ENCODE measurements around the gene PPP2R2B.

GRCh38 chr5:146718609-146719008, 159.9 kb downstream of the PPP2R2B start:
- TF ChIP-seq CTCF (IDR thresholded peaks at IDR 0.05) (no peak), POLR2A (IDR thresholded peaks at IDR 0.05) (no peak)

Data from testis (tissue), 2 donors.